Panc1 (cell line): ENCODE measurements around the gene KLHL4. TPM values are rescaled to one million over a fixed set of nuclear protein-coding genes. Genes with fewer than 3 reads are reported as not detected.
A peak's percentile ranks its signal among the peaks of the same experiment; 100 is the strongest.

Experiments
- ATAC-seq: fragments of 200-7000 bp; cut with Tn5 transposase; 2 replicates; pipeline ENCODE4 v1.9.1; 2020; ENCODE audit warnings: mild to moderate bottlenecking, moderate library complexity
- BruUV-seq: library from RNA; stranded (reverse); fragments of 400-500 nt; replicated peaks from 2 replicates; lab custom pipeline; 2021; lab: Mats Ljungman, UMichigan
- CTCF ChIA-PET: fragments of 300-600 bp; sonication (Branson Sonifier 250); formaldehyde crosslinking; loops from one replicate; lab custom pipeline; 2022; ENCODE audit warnings: antibody characterized with exemption; lab: Charles Lee
- POLR2A ChIA-PET: fragments of 300-600 bp; sonication (Branson Sonifier 250); formaldehyde crosslinking; loops from one replicate; lab custom pipeline; 2022; ENCODE audit warnings: antibody characterized with exemption; lab: Charles Lee
- DNase-seq: peaks from one replicate; pipeline ENCODE4 v3.0.0-alpha.2; 2010; ENCODE audit warnings: low read depth, low spot score
- H3K27ac ChIP-seq: 2 replicates; pipeline ENCODE4 v1.5.1; 2011; ENCODE audit warnings: mild to moderate bottlenecking, low read length, inconsistent platforms
- H3K27me3 ChIP-seq: fragments of 200-500 bp; sonication (Bioruptor generic); 2 replicates; pipeline ENCODE4 v1.6.0; 2014; ENCODE audit warnings: low read length, inconsistent platforms; ENCODE audit not compliant: control insufficient read depth, insufficient read depth
- H3K36me3 ChIP-seq: fragments of 200-500 bp; sonication (Bioruptor generic); 2 replicates; pipeline ENCODE4 v1.5.1; 2014; ENCODE audit warnings: inconsistent platforms, mild to moderate bottlenecking, low read length, moderate library complexity; ENCODE audit not compliant: control insufficient read depth, insufficient read depth
- H3K4me1 ChIP-seq: 2 replicates; pipeline ENCODE4 v1.5.1; 2011; ENCODE audit warnings: inconsistent platforms, mild to moderate bottlenecking, low read length, moderate library complexity; ENCODE audit not compliant: control insufficient read depth, insufficient read depth
- H3K4me3 ChIP-seq, 2 experiments: 2 replicates each; pipeline ENCODE4 v1.5.1; 2011 to 2012; ENCODE audit warnings: low read depth in 2 of 2, low read length in 2 of 2, mild to moderate bottlenecking in 2 of 2, inconsistent platforms in 1 of 2, moderate library complexity in 1 of 2
- H3K9me3 ChIP-seq: fragments of 200-500 bp; sonication (Bioruptor generic); 2 replicates; pipeline ENCODE4 v1.5.1; 2014; ENCODE audit warnings: low read depth, mild to moderate bottlenecking, inconsistent platforms, low read length, moderate library complexity; ENCODE audit not compliant: control insufficient read depth, insufficient read depth
- POLR2AphosphoS5 ChIP-seq: IDR thresholded peaks from 2 replicates; pipeline ENCODE4 v1.6.1; 2012; ENCODE audit warnings: mild to moderate bottlenecking, low read depth, low read length, moderate library complexity
- SIN3A ChIP-seq: IDR thresholded peaks from 2 replicates; pipeline ENCODE4 v1.6.1; 2012; ENCODE audit warnings: low read depth, mild to moderate bottlenecking, low read length, moderate library complexity, borderline replicate concordance; ENCODE audit not compliant: insufficient read depth
- TCF7L2 ChIP-seq: IDR thresholded peaks from 2 replicates; pipeline ENCODE4 v1.6.1; 2011; ENCODE audit warnings: mild to moderate bottlenecking, low read depth, low read length, inconsistent platforms
- in situ Hi-C: cut with HindIII; loops from 2 replicates; pipeline ENCODE4 v1.10.0; 2016; ENCODE audit warnings: low sequenced_read_pairs, low pct_unique_long_range_greater_than_20kb
- intact Hi-C: fragments of 100-400 bp; cut with micrococcal nuclease; formaldehyde crosslinking; loops from one replicate; pipeline ENCODE4 v1.10.0; 2022; ENCODE audit not compliant: unreplicated experiment
- total RNA-seq: library from RNA; stranded (reverse); gene quantifications from one replicate; pipeline ENCODE4 v1.2.1, GENCODE V29; 2021; ENCODE audit not compliant: unreplicated experiment
- TF ChIP-seq, protein P1 (sequence below): fragments of 450-650 bp; IDR thresholded peaks from 2 replicates; pipeline ENCODE4 v1.5.1; 2017; ENCODE audit warnings: mild to moderate bottlenecking
- TF ChIP-seq, protein P2 (sequence below), 2 experiments: IDR thresholded peaks; 2 replicates each; pipeline ENCODE4 v1.6.1; 2011 to 2012; ENCODE audit warnings: low read depth in 2 of 2, control low read depth in 1 of 2, low read length in 1 of 2, mild to moderate bottlenecking in 1 of 2, moderate library complexity in 1 of 2; ENCODE audit not compliant: insufficient read depth in 1 of 2

Gene KLHL4
- total RNA-seq, 1 experiment from 2014 or later, result 27.6 TPM

DNA sequence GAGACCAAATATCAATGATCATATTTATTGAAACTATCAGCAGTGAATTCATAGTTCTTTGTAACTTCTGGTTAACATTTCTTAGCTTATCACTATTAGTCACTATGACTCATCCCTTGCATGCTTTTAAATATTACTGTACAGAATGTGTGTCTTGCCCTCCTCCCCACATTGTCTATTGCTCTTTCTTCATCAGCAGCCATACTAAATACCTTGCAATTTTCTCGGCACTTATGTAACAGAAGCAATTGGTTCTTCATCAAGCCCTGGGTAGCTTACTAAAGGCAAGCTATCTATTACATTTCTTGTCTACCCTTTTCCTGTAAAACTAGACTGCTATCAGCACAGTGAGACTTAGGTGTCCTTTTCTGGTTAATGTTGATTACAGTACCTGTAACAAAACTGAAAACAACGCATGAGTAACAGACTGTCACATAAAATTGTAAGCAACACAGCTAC, 8.2 kb downstream of the KLHL4 start:
- H3K9me3 ChIP-seq, result no peaks in the 10 kb centered on the region
- intact Hi-C loops (no loop called here), in situ Hi-C loops (no loop called here)
- CTCF ChIA-PET, result no interaction called here
- H3K27ac ChIP-seq, result peak overlapping the region; percentile 78
- no TSS peak for BruUV-seq
- H3K36me3 ChIP-seq, result no peaks in the 10 kb centered on the region
- POLR2A ChIA-PET, result no interaction called here
- TF ChIP-seq SIN3A, result no peak
- TF ChIP-seq, protein P1, sequence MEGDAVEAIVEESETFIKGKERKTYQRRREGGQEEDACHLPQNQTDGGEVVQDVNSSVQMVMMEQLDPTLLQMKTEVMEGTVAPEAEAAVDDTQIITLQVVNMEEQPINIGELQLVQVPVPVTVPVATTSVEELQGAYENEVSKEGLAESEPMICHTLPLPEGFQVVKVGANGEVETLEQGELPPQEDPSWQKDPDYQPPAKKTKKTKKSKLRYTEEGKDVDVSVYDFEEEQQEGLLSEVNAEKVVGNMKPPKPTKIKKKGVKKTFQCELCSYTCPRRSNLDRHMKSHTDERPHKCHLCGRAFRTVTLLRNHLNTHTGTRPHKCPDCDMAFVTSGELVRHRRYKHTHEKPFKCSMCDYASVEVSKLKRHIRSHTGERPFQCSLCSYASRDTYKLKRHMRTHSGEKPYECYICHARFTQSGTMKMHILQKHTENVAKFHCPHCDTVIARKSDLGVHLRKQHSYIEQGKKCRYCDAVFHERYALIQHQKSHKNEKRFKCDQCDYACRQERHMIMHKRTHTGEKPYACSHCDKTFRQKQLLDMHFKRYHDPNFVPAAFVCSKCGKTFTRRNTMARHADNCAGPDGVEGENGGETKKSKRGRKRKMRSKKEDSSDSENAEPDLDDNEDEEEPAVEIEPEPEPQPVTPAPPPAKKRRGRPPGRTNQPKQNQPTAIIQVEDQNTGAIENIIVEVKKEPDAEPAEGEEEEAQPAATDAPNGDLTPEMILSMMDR, result no peak
- TF ChIP-seq POLR2AphosphoS5, result no peak
- TF ChIP-seq, protein P2, sequence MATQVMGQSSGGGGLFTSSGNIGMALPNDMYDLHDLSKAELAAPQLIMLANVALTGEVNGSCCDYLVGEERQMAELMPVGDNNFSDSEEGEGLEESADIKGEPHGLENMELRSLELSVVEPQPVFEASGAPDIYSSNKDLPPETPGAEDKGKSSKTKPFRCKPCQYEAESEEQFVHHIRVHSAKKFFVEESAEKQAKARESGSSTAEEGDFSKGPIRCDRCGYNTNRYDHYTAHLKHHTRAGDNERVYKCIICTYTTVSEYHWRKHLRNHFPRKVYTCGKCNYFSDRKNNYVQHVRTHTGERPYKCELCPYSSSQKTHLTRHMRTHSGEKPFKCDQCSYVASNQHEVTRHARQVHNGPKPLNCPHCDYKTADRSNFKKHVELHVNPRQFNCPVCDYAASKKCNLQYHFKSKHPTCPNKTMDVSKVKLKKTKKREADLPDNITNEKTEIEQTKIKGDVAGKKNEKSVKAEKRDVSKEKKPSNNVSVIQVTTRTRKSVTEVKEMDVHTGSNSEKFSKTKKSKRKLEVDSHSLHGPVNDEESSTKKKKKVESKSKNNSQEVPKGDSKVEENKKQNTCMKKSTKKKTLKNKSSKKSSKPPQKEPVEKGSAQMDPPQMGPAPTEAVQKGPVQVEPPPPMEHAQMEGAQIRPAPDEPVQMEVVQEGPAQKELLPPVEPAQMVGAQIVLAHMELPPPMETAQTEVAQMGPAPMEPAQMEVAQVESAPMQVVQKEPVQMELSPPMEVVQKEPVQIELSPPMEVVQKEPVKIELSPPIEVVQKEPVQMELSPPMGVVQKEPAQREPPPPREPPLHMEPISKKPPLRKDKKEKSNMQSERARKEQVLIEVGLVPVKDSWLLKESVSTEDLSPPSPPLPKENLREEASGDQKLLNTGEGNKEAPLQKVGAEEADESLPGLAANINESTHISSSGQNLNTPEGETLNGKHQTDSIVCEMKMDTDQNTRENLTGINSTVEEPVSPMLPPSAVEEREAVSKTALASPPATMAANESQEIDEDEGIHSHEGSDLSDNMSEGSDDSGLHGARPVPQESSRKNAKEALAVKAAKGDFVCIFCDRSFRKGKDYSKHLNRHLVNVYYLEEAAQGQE (IDR thresholded peaks at IDR 0.05; ENCODE audit: insufficient read depth in 1 of 2, low read depth in 2 of 2, low read length in 1 of 2), result no peak
- TF ChIP-seq TCF7L2, result no peak
- no peak overlapping the region for H3K4me3 ChIP-seq
- H3K27me3 ChIP-seq, result no peaks in the 10 kb centered on the region
- DNase-seq (no peak), ATAC-seq (peak; percentile 88)
- H3K4me1 ChIP-seq, result peaks cover 6% of the 10 kb centered on the region; the same call in 1 of the 2 replicates

DNA sequence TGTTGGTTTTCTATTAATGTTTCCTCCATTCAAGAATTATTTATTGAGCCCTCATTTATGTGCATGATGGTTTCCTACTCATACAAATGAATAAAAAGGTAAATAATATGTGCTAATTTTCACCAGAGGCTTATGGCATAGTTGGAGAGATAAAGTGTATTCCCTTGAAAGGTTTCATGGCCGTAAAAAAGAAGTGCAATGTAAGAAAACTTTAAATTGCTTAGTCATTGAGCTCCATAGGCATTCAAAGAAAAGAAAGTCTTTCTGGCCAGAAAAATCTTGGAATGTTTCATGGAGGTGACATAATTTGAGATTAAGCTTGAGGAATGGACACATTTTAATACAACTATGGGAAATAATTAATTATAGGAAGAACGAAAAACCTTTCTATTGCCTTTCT, 8.7 kb downstream of the KLHL4 start:
- in situ Hi-C loops, result no loop called here
- BruUV-seq, result no TSS peak
- peaks cover 6% of the 10 kb centered on the region; the same call in 1 of the 2 replicates for H3K4me1 ChIP-seq
- no peaks in the 10 kb centered on the region for H3K36me3 ChIP-seq
- H3K27me3 ChIP-seq, result no peaks in the 10 kb centered on the region
- H3K27ac ChIP-seq, result peak overlapping the region; percentile 78
- ChIA-PET CTCF (no interaction called here), POLR2A (no interaction called here)
- no peak overlapping the region for H3K4me3 ChIP-seq
- DNase-seq (no peak), ATAC-seq (peak; percentile 17; the same call in 1 of the 2 replicates)
- TF ChIP-seq, protein P1, result no peak
- no peak for TF ChIP-seq POLR2AphosphoS5
- TF ChIP-seq, protein P2 (IDR thresholded peaks at IDR 0.05; ENCODE audit: insufficient read depth in 1 of 2, low read depth in 2 of 2, low read length in 1 of 2), result no peak
- TF ChIP-seq SIN3A, result no peak
- no peak for TF ChIP-seq TCF7L2
- H3K9me3 ChIP-seq, result no peaks in the 10 kb centered on the region
- intact Hi-C loops, result no loop called here
